Activated CD8-positive, alpha-beta memory T cell treated with anti-CD3 and anti-CD28 coated beads for 48 hours (primary cell): ENCODE measurements around the gene PRAF2.
A peak's percentile ranks its signal among the peaks of the same experiment; 100 is the strongest.

Source experiments
- DNase-seq, 3 experiments: peaks; one replicate each; pipeline ENCODE4 v3.0.0-alpha.2; 2020; ENCODE audit warnings: low read depth in 2 of 3, low spot score in 2 of 3

The PRAF2 gene

GRCh38 chrX:49075347-49075746 lies 1.5 kb upstream of the PRAF2 start:
- no peak for DNase-seq

GRCh38 chrX:49072712-49073095 lies 1.1 kb downstream of the PRAF2 start:
- DNase-seq, result no peak

- no peak for DNase-seq
Observed at GRCh38 chrX:49071877-49072711, 1.7 kb downstream of the PRAF2 start.

- DNase-seq, result no peak
Observed at GRCh38 chrX:49070988-49071387, 2.8 kb downstream of the PRAF2 start.

GRCh38 chrX:49069038-49069437 lies 4.8 kb downstream of the PRAF2 start:
- no peak for DNase-seq

- DNase-seq, result no peak
Observed at GRCh38 chrX:49067285-49068120, 6.3 kb downstream of the PRAF2 start.

- no peak for DNase-seq
Observed at GRCh38 chrX:49066690-49067089, 7.1 kb downstream of the PRAF2 start.

GRCh38 chrX:49066278-49066677 lies 7.5 kb downstream of the PRAF2 start:
- DNase-seq, result no peak

GRCh38 chrX:49064735-49065134 lies 9.1 kb downstream of the PRAF2 start:
- DNase-seq, result no peak

- DNase-seq, result no peak
Observed at GRCh38 chrX:49064303-49064702, 9.5 kb downstream of the PRAF2 start.

GRCh38 chrX:49063715-49064114 lies 10.1 kb downstream of the PRAF2 start:
- no peak for DNase-seq

- DNase-seq, result no peak
Observed at GRCh38 chrX:49061916-49062315, 11.9 kb downstream of the PRAF2 start.

- no peak for DNase-seq
Observed at GRCh38 chrX:49061490-49061889, 12.3 kb downstream of the PRAF2 start.

GRCh38 chrX:49060914-49061313 lies 12.9 kb downstream of the PRAF2 start:
- no peak for DNase-seq

- no peak for DNase-seq
Observed at GRCh38 chrX:49059681-49060085, 14.1 kb downstream of the PRAF2 start.

GRCh38 chrX:49059201-49059600 lies 14.6 kb downstream of the PRAF2 start:
- no peak for DNase-seq

- no peak for DNase-seq
Observed at GRCh38 chrX:49058794-49059193, 15.0 kb downstream of the PRAF2 start, which contains the start of gene CCDC120. Gene CCDC120, plus strand, starts transcription at chrX:49058999. Its CDS starts 3,043 bp downstream, at chrX:49062042.

GRCh38 chrX:49054073-49054762 lies 19.6 kb downstream of the PRAF2 start:
- DNase-seq, result no peak

- peak in 2 of 3 experiments; percentile 27 to 33 for DNase-seq
Observed at GRCh38 chrX:49053223-49054072, 20.4 kb downstream of the PRAF2 start.

GRCh38 chrX:49043987-49044281 lies 29.9 kb downstream of the PRAF2 start:
- no peak for DNase-seq
